ENCODE data around the gene ALG3. TPM values are rescaled to one million over a fixed set of nuclear protein-coding genes. Genes with fewer than 3 reads are reported as not detected.

The ALG3 gene
- total and polyA plus RNA-seq, 2 of the 4 experiments (the other 2 are of a cell fraction) = 19.5 to 52.6 TPM

DNA sequence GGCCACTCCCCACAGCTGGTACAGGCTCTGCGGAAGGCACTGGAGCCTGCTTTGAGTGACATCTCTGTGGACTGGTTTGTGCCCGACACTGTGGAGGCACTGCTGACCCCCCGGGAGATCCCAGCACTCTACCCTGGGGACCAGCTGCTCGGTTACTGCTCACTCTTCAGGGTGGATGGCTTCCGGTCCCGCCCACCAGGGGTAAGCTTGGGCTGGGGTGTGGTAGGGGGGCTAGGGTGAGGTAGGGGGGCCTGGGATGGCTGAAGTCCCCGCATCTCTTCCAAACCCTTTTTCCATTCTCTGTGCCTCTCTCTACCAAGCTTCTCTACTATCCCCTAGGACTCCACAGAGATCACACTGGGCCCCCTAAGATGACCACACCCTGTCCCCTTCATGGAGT lies 11.6 kb downstream of the ALG3 start:
- in situ Hi-C loops (cut with MboI; ENCODE audit: low sequenced_read_pairs) = no loop called here
- Histone ChIP-seq H3K4me2 (ENCODE audit: low read depth, low read length) (no peak overlapping the region), H3K4me1 (ENCODE audit: control insufficient read depth, insufficient read depth, low read length) (no peaks in the 10 kb centered on the region), H3K4ac (ENCODE audit: low read depth, low read length) (no peak overlapping the region), H3K9me3 (ENCODE audit: control insufficient read depth, insufficient read depth, low read length) (no peaks in the 10 kb centered on the region), H2AK5ac (ENCODE audit: low read depth, low read length) (no peak overlapping the region), H3K9me1 (ENCODE audit: insufficient read depth, low read length) (0 out of 2 replicates have a peak, but pooled peaks cover 3% of the 10 kb centered on the region), H4K20me1 (ENCODE audit: insufficient read depth, low read length) (peaks cover 7% of the 10 kb centered on the region), H3K27me3 (ENCODE audit: control insufficient read depth, insufficient read depth, low read length) (peaks cover 24% of the 10 kb centered on the region), H3K79me1 (ENCODE audit: low read depth in 1 of 2, low read length in 2 of 2) (no peaks in the 10 kb centered on the region), H3K4me3 (ENCODE audit: insufficient read depth, low read depth, low read length) (no peak overlapping the region), H4K91ac (ENCODE audit: insufficient read depth, low read depth, low read length) (no peak overlapping the region), H3K14ac (replicated peaks; ENCODE audit: low read depth, low read length) (no peak overlapping the region), H2BK5ac (ENCODE audit: low read depth, low read length, poor library complexity, severe bottlenecking) (no peak overlapping the region), H2BK120ac (ENCODE audit: low read depth, low read length) (no peak overlapping the region), H3K36me3 (ENCODE audit: control insufficient read depth, insufficient read depth, low read length) (peaks cover 2% of the 10 kb centered on the region), H3K56ac (ENCODE audit: extremely low read depth, insufficient read depth, low read length) (no peak overlapping the region), H4K5ac (ENCODE audit: low read depth, low read length) (no peak overlapping the region), H2AK9ac (replicated peaks; ENCODE audit: low read depth, low read length, poor library complexity) (no peak overlapping the region), H3K9ac (ENCODE audit: low read depth, low read length) (no peak overlapping the region), H2BK20ac (ENCODE audit: low read depth, low read length) (no peak overlapping the region), H2BK15ac (ENCODE audit: low read depth, low read length) (no peak overlapping the region), H3K23ac (ENCODE audit: low read depth, low read length) (no peak overlapping the region), H3K27ac (ENCODE audit: insufficient read depth, low read length) (no peak overlapping the region), H4K8ac (ENCODE audit: low read depth in 2 of 2, low read length in 2 of 2) (no peak overlapping the region), H2AFZ (replicated peaks; ENCODE audit: low read length, poor library complexity) (no peak overlapping the region), H3K18ac (ENCODE audit: low read depth, low read length) (no peak overlapping the region)
- CTCF ChIA-PET = no interaction called here
- no peak for DNase-seq
- dilution Hi-C loops (cut with HindIII; ENCODE audit: low sequenced_read_pairs, unreplicated experiment) = no loop called here
- TF ChIP-seq, protein P1, sequence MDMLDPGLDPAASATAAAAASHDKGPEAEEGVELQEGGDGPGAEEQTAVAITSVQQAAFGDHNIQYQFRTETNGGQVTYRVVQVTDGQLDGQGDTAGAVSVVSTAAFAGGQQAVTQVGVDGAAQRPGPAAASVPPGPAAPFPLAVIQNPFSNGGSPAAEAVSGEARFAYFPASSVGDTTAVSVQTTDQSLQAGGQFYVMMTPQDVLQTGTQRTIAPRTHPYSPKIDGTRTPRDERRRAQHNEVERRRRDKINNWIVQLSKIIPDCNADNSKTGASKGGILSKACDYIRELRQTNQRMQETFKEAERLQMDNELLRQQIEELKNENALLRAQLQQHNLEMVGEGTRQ (IDR thresholded peaks at IDR 0.05; ENCODE audit: low read depth, low read length) = no peak
- no peak for TF ChIP-seq RCOR1 (IDR thresholded peaks at IDR 0.05; ENCODE audit: insufficient replicate concordance, low read length)
- TF ChIP-seq, protein P2, sequence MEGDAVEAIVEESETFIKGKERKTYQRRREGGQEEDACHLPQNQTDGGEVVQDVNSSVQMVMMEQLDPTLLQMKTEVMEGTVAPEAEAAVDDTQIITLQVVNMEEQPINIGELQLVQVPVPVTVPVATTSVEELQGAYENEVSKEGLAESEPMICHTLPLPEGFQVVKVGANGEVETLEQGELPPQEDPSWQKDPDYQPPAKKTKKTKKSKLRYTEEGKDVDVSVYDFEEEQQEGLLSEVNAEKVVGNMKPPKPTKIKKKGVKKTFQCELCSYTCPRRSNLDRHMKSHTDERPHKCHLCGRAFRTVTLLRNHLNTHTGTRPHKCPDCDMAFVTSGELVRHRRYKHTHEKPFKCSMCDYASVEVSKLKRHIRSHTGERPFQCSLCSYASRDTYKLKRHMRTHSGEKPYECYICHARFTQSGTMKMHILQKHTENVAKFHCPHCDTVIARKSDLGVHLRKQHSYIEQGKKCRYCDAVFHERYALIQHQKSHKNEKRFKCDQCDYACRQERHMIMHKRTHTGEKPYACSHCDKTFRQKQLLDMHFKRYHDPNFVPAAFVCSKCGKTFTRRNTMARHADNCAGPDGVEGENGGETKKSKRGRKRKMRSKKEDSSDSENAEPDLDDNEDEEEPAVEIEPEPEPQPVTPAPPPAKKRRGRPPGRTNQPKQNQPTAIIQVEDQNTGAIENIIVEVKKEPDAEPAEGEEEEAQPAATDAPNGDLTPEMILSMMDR (conservative IDR thresholded peaks at IDR 0.05; ENCODE audit: low read depth, low read length) = no peak
- TF ChIP-seq MAZ (IDR thresholded peaks at IDR 0.05; ENCODE audit: borderline replicate concordance, low read depth, low read length) = no peak
- TF ChIP-seq MAFK (IDR thresholded peaks at IDR 0.05; ENCODE audit: low read depth, low read length) = no peak
- no peak for TF ChIP-seq SMC3 (IDR thresholded peaks at IDR 0.05; ENCODE audit: low read depth, low read length)
- no peak for TF ChIP-seq NFE2L2 (IDR thresholded peaks at IDR 0.05; ENCODE audit: low read depth, low read length)
- intact Hi-C loops (cut with micrococcal nuclease) = no loop called here
- ATAC-seq (ENCODE audit: low read depth) = no peak
- BruUV-seq (replicated peaks) = no TSS peak
- POLR2A ChIA-PET (ENCODE audit: unreplicated experiment) = interaction anchor here (0.6 kb wide), 1 partner anchor 11 kb away, joined by 4 read pairs; no protein-coding TSS in a partner anchor
- WGBS, 2 experiments (ENCODE audit: extremely low coverage in 2 of 2, insufficient read length in 1 of 2) = 59% methylated on average over 2 of the region's 7 CpGs; no CpG with 5 or more reads in 1 of the 2 experiments
